Smooth muscle cell (in vitro differentiated cells): Measurements from ENCODE around the gene SLC44A3. TPM values are rescaled to one million over a fixed set of nuclear protein-coding genes. Genes with fewer than 3 reads are reported as not detected.

ENCODE experiments used
- DNase-seq: peaks from one replicate; lab custom pipeline; 2025; ENCODE audit not compliant: unreplicated experiment; lab: John Stamatoyannopoulos, UW
- H2AFZ ChIP-seq: fragments of 200-600 bp; sonication (generic); 2 replicates; pipeline ENCODE4 v1.6.0; 2016; ENCODE audit warnings: antibody characterized with exemption, low read depth, mild to moderate bottlenecking
- H3F3A ChIP-seq: fragments of 200-600 bp; sonication (generic); 2 replicates; pipeline ENCODE4 v1.6.0; 2017; ENCODE audit warnings: antibody characterized with exemption, low read depth
- H3K27ac ChIP-seq: fragments of 200-600 bp; sonication (generic); 2 replicates; pipeline ENCODE4 v1.5.1; 2016; ENCODE audit warnings: low read depth, mild to moderate bottlenecking
- H3K27me3 ChIP-seq: fragments of 200-600 bp; sonication (generic); 2 replicates; pipeline ENCODE4 v1.6.1; 2016; ENCODE audit warnings: low read depth, mild to moderate bottlenecking
- H3K36me3 ChIP-seq: fragments of 200-600 bp; sonication (generic); 2 replicates; pipeline ENCODE4 v1.5.1; 2016; ENCODE audit warnings: low read depth
- H3K4me1 ChIP-seq: fragments of 200-600 bp; sonication (generic); 2 replicates; pipeline ENCODE4 v1.5.1; 2016; ENCODE audit warnings: low read depth
- H3K4me2 ChIP-seq: fragments of 200-600 bp; sonication (generic); 2 replicates; pipeline ENCODE4 v1.6.0; 2016; ENCODE audit warnings: mild to moderate bottlenecking
- H3K4me3 ChIP-seq: fragments of 200-600 bp; sonication (generic); 2 replicates; pipeline ENCODE4 v1.5.1; 2016; ENCODE audit warnings: mild to moderate bottlenecking
- H3K79me2 ChIP-seq: fragments of 200-600 bp; sonication (generic); 2 replicates; pipeline ENCODE4 v1.6.0; 2016; ENCODE audit warnings: low read depth, mild to moderate bottlenecking
- H3K9ac ChIP-seq: fragments of 200-600 bp; sonication (generic); 2 replicates; pipeline ENCODE4 v1.6.0; 2016; ENCODE audit warnings: low read depth
- H3K9me3 ChIP-seq: fragments of 200-600 bp; sonication (generic); replicated peaks from 2 replicates; pipeline ENCODE4 v1.5.1; 2016; ENCODE audit warnings: low read depth
- H4K20me1 ChIP-seq: fragments of 200-600 bp; sonication (generic); 2 replicates; pipeline ENCODE4 v1.6.0; 2016; ENCODE audit warnings: low read depth
- CTCF ChIP-seq: fragments of 200-600 bp; sonication (generic); IDR thresholded peaks from 2 replicates; pipeline ENCODE4 v1.5.1; 2017; ENCODE audit warnings: borderline replicate concordance, mild to moderate bottlenecking, antibody characterized with exemption; ENCODE audit not compliant: insufficient read depth, poor library complexity, severe bottlenecking
- WGBS: methylation state at CpG from one replicate; pipeline ENCODE4 v1.1.7; 2016; ENCODE audit warnings: low lambda C conversion rate; 5-methylcytosine and 5-hydroxymethylcytosine counted together
- polyA plus RNA-seq: library from polyadenylated mRNA; unstranded; fragments of >200 nt; fragmentation: Nextera tagmentation; extraction: Ambion mirVana; gene quantifications from 2 replicates; pipeline ENCODE4 v1.2.1, GENCODE V29; 2016
- total RNA-seq: library from RNA; depleted of rRNA; stranded (reverse); fragments of >200 nt; gene quantifications from 2 replicates; pipeline ENCODE4 v1.2.3, GENCODE V29; 2014

SLC44A3 gene
- total and polyA plus RNA-seq, 2 experiments from 2014 or later, result 3.2 to 10.0 TPM

DNA sequence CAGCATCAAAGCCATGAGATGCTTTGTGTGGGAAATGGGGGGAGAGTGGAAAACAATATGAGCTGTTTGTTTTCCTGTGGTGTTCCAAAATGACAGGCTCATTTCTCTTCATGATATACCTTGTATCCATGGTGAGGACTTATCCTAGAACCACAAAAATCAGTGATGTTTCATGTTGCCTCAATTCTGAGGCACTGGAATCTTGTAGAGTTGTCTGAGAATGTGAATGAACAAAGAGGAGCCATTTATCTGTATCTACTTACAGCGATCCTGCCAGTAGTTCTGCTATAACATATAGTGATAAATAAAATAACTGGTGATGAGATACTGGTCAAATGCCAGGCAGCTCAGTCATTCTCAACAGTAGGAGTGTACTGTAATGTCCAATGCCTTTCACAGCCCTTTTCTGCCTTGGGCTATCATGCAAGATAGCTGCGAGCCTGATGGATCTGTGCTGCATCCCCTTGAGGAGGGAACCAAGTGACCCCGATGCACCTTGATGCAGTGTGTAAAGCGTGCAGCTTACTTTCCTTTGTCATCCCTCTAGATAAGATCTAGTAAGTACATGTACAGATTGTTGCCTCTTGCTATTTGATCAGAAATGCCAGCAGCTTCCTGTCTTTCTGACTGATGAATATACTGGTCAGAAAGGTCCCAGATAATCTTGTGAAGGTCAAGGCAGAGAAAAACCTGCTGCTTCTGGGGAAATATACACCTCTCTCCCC is 52.8 kb downstream of the SLC44A3 start:
- no peaks in the 10 kb centered on the region for H4K20me1 ChIP-seq
- no peak for TF ChIP-seq CTCF
- H3K4me2 ChIP-seq, result peak overlapping the region; percentile 33
- H3K36me3 ChIP-seq, result no peaks in the 10 kb centered on the region
- H3K27me3 ChIP-seq, result no peaks in the 10 kb centered on the region
- no peaks in the 10 kb centered on the region for H3K4me1 ChIP-seq
- H3K9me3 ChIP-seq, result no peaks in the 10 kb centered on the region
- no peak for DNase-seq
- H2AFZ ChIP-seq, result no peak overlapping the region
- no peaks in the 10 kb centered on the region for H3K79me2 ChIP-seq
- peak overlapping the region; percentile 44 for H3K27ac ChIP-seq
- H3F3A ChIP-seq, result no peaks in the 10 kb centered on the region
- H3K9ac ChIP-seq, result no peak overlapping the region
- no peak overlapping the region for H3K4me3 ChIP-seq
- 75% methylated on average over 4 of the region's 4 CpGs for WGBS

DNA sequence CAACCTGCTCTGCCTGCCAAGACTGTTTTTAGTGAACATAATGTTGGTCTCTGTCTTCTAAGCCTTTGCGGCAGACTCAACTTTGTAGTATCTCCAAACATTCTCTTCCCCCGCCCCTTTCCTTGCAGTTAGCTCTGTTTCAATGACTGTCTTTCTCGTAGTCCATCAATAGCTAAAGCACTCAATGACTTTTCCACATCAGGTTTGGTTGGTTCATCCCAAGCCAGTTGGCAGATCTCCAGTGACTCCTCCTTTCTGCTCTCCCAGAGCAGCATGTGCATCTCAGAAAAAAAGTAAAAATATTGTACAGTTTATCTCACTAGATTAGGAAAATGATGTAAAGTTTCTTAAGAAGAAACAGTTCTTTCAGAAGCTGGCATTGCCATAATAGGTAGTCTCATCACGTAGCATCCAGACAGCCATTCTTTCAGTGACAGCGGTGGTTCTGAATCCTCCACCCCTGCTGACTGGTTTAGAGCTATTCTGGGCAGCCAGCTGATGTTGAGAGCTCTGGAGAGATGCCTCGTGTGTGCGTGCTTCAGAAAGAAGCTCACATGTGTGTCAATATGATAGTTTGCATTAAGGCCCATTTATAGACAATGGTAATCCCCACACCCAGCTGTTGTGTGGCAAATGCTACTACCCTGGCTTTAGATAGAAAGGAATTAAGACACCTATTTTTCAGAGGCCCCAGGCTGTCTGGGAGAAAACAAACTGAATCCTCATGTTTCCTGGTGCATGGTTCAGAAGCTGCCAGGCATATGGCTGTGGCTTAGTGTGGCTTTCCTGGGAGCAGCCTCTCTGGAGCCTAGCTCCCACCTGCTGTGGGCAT is 53.6 kb downstream of the SLC44A3 start:
- H3K27ac ChIP-seq, result peak overlapping the region; percentile 44

GRCh38 chr1:94874423-94874822 is 54.3 kb downstream of the SLC44A3 start:
- no peaks in the 10 kb centered on the region for H3F3A ChIP-seq
- H2AFZ ChIP-seq, result no peak overlapping the region
- H3K9ac ChIP-seq, result no peak overlapping the region
- H3K4me2 ChIP-seq, result no peak overlapping the region
- no peak for DNase-seq
- no peaks in the 10 kb centered on the region for H3K9me3 ChIP-seq
- no peaks in the 10 kb centered on the region for H3K27me3 ChIP-seq
- no peaks in the 10 kb centered on the region for H3K4me1 ChIP-seq
- 87% methylated on average over 6 of the region's 6 CpGs for WGBS
- H3K36me3 ChIP-seq, result no peaks in the 10 kb centered on the region
- no peaks in the 10 kb centered on the region for H4K20me1 ChIP-seq
- no peak for TF ChIP-seq CTCF
- peak overlapping the region; percentile 44 for H3K27ac ChIP-seq
- no peaks in the 10 kb centered on the region for H3K79me2 ChIP-seq
- no peak overlapping the region for H3K4me3 ChIP-seq

More for the DNA sequence above, 53.6 kb downstream of the SLC44A3 start:
- WGBS, result 55% methylated on average over 7 of the region's 7 CpGs
- Histone ChIP-seq H3K4me3 (no peak overlapping the region), H3K9ac (no peak overlapping the region), H3K9me3 (no peaks in the 10 kb centered on the region), H3K27me3 (no peaks in the 10 kb centered on the region), H3K4me1 (no peaks in the 10 kb centered on the region), H3K79me2 (no peaks in the 10 kb centered on the region), H3K36me3 (no peaks in the 10 kb centered on the region), H4K20me1 (no peaks in the 10 kb centered on the region), H2AFZ (no peak overlapping the region), H3K4me2 (peak overlapping the region; percentile 33), H3F3A (no peaks in the 10 kb centered on the region)
- no peak for DNase-seq
- TF ChIP-seq CTCF, result no peak
